Activated naive CD4-positive, alpha-beta T cell treated with anti-CD3 and anti-CD28 coated beads, Interleukin-2, amount 50 U/mL, for 72 hours (primary cell): ENCODE data around the gene REEP1. TPM values are rescaled to one million over a fixed set of nuclear protein-coding genes. Genes with fewer than 3 reads are reported as not detected.
"Not testable (repeated sequence)": the region's sequence is repeated elsewhere in the genome, so short reads cannot be mapped to it uniquely, and the experiment has no call there.

ENCODE experiments used
- ATAC-seq, 2 donors: fragments of 150-1000 bp; cut with Tn5 transposase; 2 replicates each; pipeline ENCODE4 v1.10.0; 2021; ENCODE audit warnings: mild to moderate bottlenecking in 2 of 2, moderate library complexity in 2 of 2
- DNase-seq, 2 donors: peaks; one replicate each; pipeline ENCODE4 v3.0.0; 2021 to 2022; ENCODE audit warnings: low spot score in 2 of 2
- H3K27ac Mint-ChIP-seq, 2 donors: one replicate each; pipeline ENCODE4 v1.8.0; 2022; ENCODE audit warnings: mild to moderate bottlenecking in 2 of 2, mixed read lengths in 2 of 2
- H3K36me3 Mint-ChIP-seq, 2 donors: one replicate each; pipeline ENCODE4 v1.8.0; 2022; ENCODE audit warnings: mixed read lengths in 2 of 2
- H3K9me3 Mint-ChIP-seq, 2 donors: one replicate each; pipeline ENCODE4 v1.8.0; 2022; ENCODE audit warnings: mixed read lengths in 2 of 2
- total RNA-seq, 2 donors: library from RNA; stranded (reverse); gene quantifications; one replicate each; pipeline ENCODE4 v1.2.3, GENCODE V29; 2022

Gene REEP1
- total RNA-seq, 2 donors from 2014 or later = 0.45 to 0.59 TPM

GRCh38 chr2:86245222-86245621, 92.2 kb downstream of the REEP1 start:
- H3K36me3 Mint-ChIP-seq, DNase-seq, ATAC-seq, H3K9me3 Mint-ChIP-seq: not testable (repeated sequence)
- H3K27ac Mint-ChIP-seq = peak overlapping the region in 1 of 2 donors; percentile 60

DNA sequence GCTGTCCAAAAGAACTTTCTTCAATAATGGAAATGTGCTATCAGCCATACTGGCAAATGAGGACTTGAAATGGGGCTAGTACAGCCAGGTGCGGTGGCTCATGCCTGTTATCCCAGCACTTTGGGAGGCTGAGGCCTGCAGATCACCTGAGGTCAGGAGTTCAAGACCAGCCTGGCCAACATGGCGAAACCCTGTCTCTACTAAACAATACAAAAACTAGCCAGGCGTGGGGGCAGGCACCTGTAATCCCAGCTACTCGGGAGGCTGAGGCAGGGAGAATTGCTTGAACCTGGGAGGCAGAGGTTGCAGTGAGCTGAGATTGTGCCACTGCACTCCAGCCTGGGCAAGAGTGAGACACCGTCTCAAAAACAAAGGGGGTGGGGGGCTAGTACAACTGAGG, 92.6 kb downstream of the REEP1 start:
- not testable (repeated sequence) for H3K27ac Mint-ChIP-seq

GRCh38 chr2:86243950-86244733, 93.3 kb downstream of the REEP1 start:
- DNase-seq (no peak), ATAC-seq (no peak)
- Mint-ChIP-seq H3K27ac (no peak overlapping the region), H3K36me3 (no peaks in the 10 kb centered on the region), H3K9me3 (no peaks in the 10 kb centered on the region)

More for the DNA sequence above, 92.6 kb downstream of the REEP1 start:
- ATAC-seq, DNase-seq, H3K36me3 Mint-ChIP-seq, H3K9me3 Mint-ChIP-seq: not testable (repeated sequence)

GRCh38 chr2:86243272-86243671, 94.2 kb downstream of the REEP1 start:
- ATAC-seq (no peak), DNase-seq (no peak)
- H3K9me3 Mint-ChIP-seq = no peaks in the 10 kb centered on the region

DNA sequence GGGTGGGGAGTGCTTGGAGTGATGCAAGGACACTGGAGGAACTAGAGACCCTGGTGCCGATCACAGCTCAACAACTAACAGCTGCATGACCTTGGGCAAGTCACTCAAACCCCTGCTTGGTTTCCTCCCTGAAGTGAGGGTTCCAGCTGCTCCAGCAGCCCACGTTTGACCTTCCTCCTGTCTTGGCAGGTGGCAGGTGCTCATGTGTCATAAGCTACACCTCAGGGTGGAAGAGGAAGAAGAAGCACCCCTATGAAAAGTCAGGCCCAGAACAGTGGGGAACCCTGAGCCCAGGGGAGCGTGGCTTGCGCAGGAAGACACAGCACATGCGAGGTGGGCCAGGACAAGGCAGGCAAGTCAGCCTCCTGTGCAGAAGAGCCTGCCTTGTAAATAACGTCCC, 95.8 kb downstream of the REEP1 start:
- Mint-ChIP-seq H3K27ac (no peak overlapping the region), H3K9me3 (no peaks in the 10 kb centered on the region), H3K36me3 (no peaks in the 10 kb centered on the region)
- ATAC-seq = no peak
- peak in 1 of 2 donors; percentile 16 for DNase-seq

More at GRCh38 chr2:86243272-86243671, 94.2 kb downstream of the REEP1 start:
- H3K36me3 Mint-ChIP-seq = no peaks in the 10 kb centered on the region
- no peak overlapping the region for H3K27ac Mint-ChIP-seq

GRCh38 chr2:86240251-86240650, 97.2 kb downstream of the REEP1 start:
- Mint-ChIP-seq H3K27ac (no peak overlapping the region), H3K36me3 (no peaks in the 10 kb centered on the region), H3K9me3 (no peaks in the 10 kb centered on the region)
- peak in 1 of 2 donors; percentile 30 for DNase-seq
- ATAC-seq = no peak

DNA sequence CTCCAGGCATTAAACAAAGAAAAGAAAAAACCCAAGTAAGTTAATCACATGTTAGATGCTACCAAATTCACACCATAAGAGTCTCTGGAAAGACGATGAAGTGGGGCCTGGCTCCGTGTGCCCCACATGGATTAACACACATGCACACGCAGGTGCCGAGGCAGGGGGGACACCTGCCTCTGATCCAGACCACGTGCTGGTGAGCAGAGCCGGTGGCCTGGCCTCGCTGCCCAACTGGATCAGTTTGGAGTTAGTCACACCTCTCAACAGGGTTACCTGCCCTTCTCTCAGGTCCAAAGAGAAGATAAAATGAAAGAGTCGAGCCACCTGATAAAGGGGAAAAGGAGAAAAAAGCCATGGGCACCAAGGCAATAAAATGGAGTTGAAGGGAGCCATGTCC, 97.7 kb downstream of the REEP1 start:
- H3K27ac Mint-ChIP-seq = no peak overlapping the region
- no peaks in the 10 kb centered on the region for H3K36me3 Mint-ChIP-seq
- ATAC-seq (no peak), DNase-seq (peak in 1 of 2 donors; percentile 42)
- no peaks in the 10 kb centered on the region for H3K9me3 Mint-ChIP-seq

DNA sequence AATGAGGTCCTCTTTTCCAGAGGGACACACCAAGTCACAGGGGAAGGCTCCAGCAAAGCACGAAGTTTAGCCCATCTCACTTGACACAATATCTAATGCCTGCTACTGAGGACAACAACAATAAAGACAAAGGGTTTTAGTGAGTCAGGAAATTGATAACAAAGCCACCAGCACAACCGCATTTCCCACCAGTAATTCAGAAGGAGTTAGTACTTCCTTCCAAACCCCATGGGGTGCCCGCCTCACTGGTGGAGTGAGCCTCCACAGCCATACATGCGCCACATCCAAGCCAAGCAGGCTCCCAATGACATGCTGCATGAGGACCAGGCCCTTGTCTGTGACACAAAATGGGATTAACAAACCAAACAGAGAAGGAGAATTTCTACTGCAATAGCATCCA, 98.1 kb downstream of the REEP1 start:
- no peak for ATAC-seq
- H3K9me3 Mint-ChIP-seq = no peaks in the 10 kb centered on the region
- peak in 1 of 2 donors; percentile 18 for DNase-seq
- no peak overlapping the region for H3K27ac Mint-ChIP-seq
- H3K36me3 Mint-ChIP-seq = no peaks in the 10 kb centered on the region

GRCh38 chr2:86238354-86238753, 99.1 kb downstream of the REEP1 start:
- Mint-ChIP-seq H3K27ac (no peak overlapping the region), H3K36me3 (no peaks in the 10 kb centered on the region), H3K9me3 (no peaks in the 10 kb centered on the region)
- ATAC-seq (peak; percentile 91), DNase-seq (peak; percentile 46 to 48)

DNA sequence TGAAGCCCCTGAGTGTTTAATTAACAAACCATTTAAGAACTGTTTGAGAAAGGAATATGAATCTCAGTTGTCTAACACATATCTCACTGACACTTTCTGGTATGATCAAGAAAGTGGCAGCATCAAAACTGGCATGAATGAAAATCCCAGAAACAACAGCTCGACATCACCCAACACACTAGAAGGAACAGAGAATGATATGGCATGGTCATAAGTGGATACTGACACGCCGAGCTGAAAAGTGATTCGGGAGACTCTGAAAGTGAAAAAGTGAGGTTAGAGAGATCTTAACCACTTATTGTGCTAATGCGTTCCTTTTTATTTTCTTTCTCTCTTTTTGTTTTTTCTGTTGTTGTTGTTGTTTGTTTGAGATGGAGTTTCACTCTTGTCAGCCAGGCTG, 100.3 kb downstream of the REEP1 start:
- no peak for DNase-seq

GRCh38 chr2:86235196-86235980, 102.0 kb downstream of the REEP1 start:
- DNase-seq (no peak), ATAC-seq (no peak)
- H3K27ac Mint-ChIP-seq = no peak overlapping the region
- H3K9me3 Mint-ChIP-seq = no peaks in the 10 kb centered on the region
- no peaks in the 10 kb centered on the region for H3K36me3 Mint-ChIP-seq

More for the DNA sequence above, 100.3 kb downstream of the REEP1 start:
- Mint-ChIP-seq H3K9me3 (no peaks in the 10 kb centered on the region), H3K27ac (no peak overlapping the region), H3K36me3 (no peaks in the 10 kb centered on the region)
- no peak for ATAC-seq

- H3K9me3 Mint-ChIP-seq = no peaks in the 10 kb centered on the region
- ATAC-seq = peak in 1 of 2 donors; percentile 39
- DNase-seq = no peak
- H3K36me3 Mint-ChIP-seq = no peaks in the 10 kb centered on the region
- no peak overlapping the region for H3K27ac Mint-ChIP-seq
Observed at GRCh38 chr2:86234563-86235131, 102.8 kb downstream of the REEP1 start.

GRCh38 chr2:86233436-86233835, 104.0 kb downstream of the REEP1 start:
- ATAC-seq (no peak), DNase-seq (no peak)
- Mint-ChIP-seq H3K36me3 (no peaks in the 10 kb centered on the region), H3K27ac (no peak overlapping the region), H3K9me3 (no peaks in the 10 kb centered on the region)

- DNase-seq = no peak
- no peak for ATAC-seq
- Mint-ChIP-seq H3K36me3 (no peaks in the 10 kb centered on the region), H3K27ac (no peak overlapping the region), H3K9me3 (no peaks in the 10 kb centered on the region)
Observed at GRCh38 chr2:86232910-86233309, 104.5 kb downstream of the REEP1 start.

DNA sequence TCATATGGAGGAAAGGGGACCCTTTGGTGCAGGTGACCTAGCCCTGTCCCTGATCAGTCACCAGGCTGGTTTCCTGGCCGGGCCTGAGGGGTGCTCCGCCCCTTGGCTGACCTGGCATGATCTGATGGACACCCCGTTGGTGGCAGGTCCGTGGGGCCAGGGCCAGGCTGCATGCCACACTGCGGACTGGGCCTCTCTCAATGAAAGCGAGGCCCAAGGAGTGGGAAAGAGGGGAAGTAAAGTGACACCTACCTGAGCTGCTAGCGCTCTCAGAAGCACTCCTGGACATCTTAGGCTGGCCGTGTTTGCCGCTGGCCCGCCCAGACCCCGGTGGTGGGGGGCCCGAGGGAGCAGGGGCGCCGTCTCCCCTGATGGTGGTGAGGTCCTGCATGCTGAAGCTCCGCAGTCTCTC, 105.0 kb downstream of the REEP1 start:
- no peaks in the 10 kb centered on the region for H3K36me3 Mint-ChIP-seq
- no peaks in the 10 kb centered on the region for H3K9me3 Mint-ChIP-seq
- ATAC-seq = no peak
- DNase-seq = no peak
- H3K27ac Mint-ChIP-seq = no peak overlapping the region

GRCh38 chr2:86231680-86232372, 105.6 kb downstream of the REEP1 start:
- no peaks in the 10 kb centered on the region for H3K36me3 Mint-ChIP-seq
- DNase-seq (no peak), ATAC-seq (no peak)
- H3K9me3 Mint-ChIP-seq = no peaks in the 10 kb centered on the region
- H3K27ac Mint-ChIP-seq = no peak overlapping the region

GRCh38 chr2:86230961-86231360, 106.5 kb downstream of the REEP1 start:
- ATAC-seq (no peak), DNase-seq (no peak)
- no peaks in the 10 kb centered on the region for H3K36me3 Mint-ChIP-seq
- H3K9me3 Mint-ChIP-seq = no peaks in the 10 kb centered on the region
- peak overlapping the region in 1 of 2 donors; percentile 20 for H3K27ac Mint-ChIP-seq
